HG02763 (cell line): ENCODE data around the gene CFAP58.
A peak's percentile ranks its signal among the peaks of the same experiment; 100 is the strongest.

ENCODE experiments used
- ATAC-seq: cut with Tn5 transposase; IDR thresholded peaks from one replicate; pipeline ENCODE4 v1.9.1; 2021; ENCODE audit warnings: mild to moderate bottlenecking, moderate library complexity; ENCODE audit not compliant: unreplicated experiment

CFAP58 gene

DNA sequence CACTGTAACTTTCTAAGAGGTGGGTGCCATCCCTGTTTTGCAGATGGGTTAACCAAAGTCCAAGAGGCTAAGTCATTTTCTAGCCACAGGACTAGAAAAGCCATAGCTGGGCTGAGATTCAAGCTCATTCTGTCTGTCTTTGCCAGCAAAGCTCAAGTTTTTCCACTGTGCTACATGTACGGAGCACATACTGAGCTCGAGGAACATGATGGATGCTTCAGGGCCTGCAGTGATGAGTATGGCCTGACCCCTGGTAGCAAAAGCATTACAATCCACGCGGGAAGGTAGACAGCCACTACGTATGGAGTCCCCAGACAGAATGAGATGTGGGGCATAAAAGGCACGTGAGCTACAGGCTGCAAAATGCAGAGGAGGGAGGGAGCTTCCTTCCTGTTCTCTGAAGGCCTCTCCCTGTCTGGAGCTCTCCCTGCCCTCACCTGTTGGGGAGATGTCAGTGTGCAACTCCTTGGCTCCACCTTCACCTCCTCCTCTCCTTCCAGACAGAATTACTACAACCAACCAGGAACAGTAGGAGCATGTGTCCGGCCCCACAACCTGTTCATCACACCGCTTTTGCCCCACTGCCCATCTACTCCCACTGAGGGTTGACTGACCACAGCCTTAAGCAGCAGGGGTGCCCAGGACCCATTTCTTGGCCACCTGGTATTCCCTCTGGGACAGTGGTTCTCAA lies 31.8 kb upstream of the CFAP58 start:
- ATAC-seq = no peak

DNA sequence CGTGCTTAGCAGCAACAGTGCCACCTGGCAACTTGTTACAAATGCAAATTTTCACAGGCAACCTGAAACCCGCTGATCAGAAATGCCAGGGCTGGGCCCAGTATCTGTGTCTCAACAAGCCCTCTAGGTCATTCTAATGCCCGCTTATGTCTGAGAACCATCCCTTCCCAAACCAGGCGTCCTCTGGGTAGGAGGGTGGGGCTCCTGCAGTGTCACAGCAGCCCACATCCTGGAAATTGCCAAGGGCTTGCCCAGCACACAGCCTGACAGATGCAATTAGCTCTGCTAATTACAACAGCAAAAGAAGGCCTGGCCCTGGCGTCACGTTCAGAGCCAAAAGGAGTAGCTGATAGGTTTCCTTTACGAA lies 31.2 kb upstream of the CFAP58 start:
- peak; percentile 60 for ATAC-seq

DNA sequence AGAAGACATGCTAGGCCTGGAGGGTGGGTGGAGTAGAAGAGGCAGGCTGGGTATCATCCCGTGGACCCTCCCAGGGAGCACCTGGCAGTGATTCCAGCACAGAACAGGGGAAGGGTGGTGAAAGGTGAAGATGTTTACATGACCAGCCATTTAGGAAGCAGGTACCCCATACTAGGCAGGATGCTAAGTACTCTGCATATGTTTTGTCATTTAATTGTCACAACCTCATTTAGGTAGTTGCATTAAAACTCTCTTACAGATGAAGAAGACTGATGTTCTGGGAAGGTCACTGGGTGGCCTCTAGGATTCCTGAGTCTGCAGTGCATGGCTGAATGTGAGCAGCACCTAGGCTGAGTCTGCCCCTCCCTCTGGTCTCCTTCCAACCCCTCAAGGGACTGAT lies 30.5 kb upstream of the CFAP58 start:
- no peak for ATAC-seq

DNA sequence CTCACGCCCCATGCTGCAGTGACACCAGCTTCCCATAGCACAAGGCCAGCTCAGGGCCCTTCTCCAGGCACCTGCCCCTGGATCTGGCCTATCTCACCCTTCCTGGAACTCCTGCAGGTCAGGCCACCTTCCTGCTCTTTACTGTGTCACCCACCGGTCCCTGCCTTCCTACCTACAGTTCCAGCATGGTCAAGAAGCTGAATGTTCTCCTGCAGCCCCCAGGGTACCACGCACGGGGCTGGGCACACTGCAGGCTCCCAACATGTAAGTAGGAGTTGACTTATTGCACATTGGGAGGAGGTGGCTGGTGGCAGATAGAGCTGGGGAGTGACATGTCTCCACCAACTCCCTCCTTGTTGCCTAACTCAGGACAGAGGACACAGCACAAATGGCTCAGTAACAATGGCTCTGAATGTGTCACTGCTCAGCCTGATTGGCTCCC lies 29.9 kb upstream of the CFAP58 start:
- ATAC-seq = no peak

DNA sequence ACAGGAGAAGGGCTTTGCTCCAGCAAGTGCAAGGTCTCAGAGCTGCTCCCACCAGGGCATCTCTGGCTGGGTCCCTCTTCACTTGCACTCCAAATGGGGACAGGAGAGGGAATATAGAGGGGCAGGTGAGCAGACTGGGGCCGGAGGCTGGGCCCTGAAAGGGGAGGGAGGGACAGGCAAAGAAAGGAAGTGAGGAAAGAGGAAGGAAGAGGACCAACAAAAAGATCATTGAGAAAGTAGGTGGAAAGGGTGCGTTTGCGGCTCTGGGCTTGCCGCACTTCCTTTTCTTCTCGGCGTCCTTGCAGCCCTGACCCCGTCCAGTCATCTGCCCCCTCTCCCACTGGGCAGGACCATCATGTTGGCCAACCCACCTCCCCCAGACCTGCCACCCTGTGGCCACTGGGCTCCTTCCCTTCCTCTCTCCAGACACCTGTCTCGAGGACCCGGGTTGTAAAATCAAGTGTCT lies 29.4 kb upstream of the CFAP58 start:
- ATAC-seq = no peak

DNA sequence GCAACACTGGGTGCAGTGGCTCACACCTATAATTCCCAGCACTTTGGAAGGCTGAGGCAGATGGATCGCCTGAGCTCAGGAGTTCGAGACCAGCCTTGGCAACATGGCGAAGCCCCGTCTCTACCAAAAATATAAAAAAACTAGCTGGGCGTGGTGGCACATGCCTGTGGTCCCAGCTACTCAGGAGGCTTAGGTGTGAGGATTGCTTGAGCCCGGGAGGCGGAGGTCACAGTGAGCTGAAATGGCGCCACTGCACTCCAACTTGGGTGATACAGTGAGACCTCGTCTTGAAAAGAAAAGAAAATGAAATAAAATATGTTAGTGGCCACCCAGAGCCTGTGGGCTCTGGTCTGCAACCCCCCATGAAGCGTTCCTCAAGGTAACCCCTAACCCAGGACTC lies 28.7 kb upstream of the CFAP58 start:
- no peak for ATAC-seq

DNA sequence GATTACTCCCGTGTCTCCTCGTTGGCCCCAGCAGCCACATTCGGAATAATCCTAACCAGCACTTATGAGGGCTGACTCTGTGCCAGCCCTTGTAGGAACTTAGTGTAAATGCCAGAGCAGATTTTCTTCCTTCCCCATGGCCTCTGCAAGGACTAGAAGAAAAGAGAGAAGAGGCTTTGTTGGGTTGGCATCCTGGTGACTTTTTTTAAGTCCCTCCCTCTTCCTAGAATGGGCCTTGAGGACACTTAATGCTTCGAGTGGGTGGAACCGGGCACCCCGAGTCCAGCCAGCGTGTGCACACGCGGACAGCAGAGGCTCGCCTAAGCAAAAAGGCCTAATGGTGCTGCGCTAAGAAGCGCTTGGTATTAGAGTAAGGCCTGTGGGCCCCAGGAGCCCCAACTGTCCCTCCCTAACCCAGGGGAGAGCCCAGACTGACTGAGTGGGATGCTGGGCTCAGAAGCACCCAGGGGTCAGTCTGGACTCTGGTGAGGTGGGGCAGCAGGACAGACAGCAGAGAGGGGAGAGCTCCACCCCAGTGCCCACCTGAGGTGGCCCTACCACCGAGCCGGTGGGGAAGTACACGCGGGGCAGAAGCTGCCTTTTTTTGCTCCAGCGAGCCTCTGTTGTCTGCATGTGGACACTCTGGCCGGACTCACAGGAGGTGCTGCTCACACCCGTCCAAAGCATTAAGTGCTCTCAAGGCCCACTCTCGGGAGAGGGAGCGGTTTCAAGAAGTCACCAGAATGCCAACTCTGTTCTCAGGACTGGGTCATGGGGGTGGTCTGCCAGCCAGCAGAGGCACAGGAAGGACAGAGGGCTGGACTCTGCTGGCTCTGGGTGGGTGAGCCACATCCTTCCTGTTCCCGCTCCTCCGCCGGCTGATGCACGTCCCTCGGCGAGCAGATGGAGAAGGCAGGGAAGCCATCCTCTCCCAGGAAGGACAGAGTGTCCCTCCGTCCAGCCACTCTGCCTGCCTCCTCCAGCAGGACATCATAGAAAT lies 27.9 kb upstream of the CFAP58 start:
- no peak for ATAC-seq

DNA sequence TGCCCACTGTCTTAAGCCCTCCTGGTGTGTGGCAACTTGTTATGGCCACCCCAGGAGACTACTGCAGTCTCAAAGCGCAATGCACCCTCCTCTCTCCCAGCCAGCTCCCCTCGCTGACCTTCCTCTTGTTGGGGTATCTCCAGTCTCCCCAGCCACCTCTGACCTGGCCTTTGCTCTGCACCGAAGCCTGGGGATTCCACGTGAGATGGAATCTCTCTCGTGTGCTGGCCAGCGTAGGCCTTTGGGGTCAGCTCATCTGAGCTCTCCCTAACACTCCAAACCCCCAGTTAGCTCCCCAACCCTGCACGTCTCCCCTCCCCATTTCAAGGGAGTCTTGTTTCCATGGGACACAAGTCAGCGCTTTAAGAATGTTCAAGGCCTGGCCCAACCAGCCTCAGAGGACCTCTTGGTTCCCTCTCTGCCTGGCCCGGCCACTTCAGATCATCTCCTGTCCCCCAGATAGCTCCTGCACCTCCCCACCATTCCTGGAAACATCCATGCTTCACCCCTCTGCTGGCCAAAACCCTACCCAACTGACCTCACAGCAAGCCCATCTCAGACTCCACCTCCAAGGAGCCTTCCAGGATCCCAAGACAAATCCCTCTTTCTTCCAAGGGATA lies 26.5 kb upstream of the CFAP58 start:
- ATAC-seq = no peak

DNA sequence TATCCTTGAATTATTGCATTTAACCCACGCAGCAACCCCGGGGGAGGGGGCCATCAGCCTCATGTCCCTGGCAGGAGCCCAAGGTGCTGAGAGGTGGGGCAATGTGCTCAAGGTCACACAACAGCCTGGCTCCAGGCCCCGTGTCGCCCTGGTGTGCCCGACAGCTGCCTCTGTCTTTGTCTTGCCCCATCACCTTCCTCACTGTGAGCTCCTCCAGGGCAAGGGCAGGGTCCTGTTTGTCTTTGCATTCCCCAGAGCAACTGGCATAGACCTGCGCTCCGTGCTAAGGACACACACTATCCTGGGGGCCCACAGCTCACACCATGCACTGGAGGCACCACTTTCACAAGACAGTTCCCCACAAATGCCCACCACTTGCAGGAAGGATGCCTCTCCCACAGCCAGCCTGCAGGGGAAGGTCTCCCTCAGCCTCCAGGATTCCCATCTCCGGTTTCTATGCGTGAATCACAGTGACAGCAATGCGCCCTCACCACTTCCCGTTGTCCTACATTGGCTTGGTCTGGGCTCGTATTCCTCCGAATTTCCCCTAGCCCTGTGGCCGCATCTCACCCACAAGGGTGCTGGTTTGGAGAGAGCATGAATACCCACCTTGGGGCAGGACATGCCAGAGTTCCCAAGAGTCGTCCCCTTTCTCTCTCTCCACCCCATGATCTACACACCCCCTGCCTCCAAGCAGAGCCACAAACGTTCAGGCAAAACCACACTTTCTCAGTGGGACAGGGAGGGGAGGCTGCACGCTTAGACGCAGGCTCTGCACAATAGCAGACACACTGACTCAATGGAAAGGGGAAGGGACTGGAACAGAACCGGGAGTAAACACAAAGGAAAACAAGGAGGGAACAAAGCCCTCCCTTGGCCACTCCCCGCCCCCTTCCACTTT lies 25.6 kb upstream of the CFAP58 start:
- ATAC-seq = no peak

DNA sequence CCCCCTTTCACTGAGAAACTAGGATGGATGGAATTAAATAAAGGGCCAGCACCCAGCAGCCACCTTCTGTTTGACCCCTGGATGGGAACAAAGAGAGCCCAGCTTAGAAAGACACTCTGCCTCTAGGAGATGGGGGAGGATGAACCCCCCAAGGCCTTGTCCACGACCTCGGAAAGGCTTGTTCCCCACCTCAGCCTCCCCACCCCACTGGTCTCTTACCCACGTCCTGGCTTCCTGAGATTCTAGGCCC lies 25.1 kb upstream of the CFAP58 start:
- ATAC-seq = no peak

DNA sequence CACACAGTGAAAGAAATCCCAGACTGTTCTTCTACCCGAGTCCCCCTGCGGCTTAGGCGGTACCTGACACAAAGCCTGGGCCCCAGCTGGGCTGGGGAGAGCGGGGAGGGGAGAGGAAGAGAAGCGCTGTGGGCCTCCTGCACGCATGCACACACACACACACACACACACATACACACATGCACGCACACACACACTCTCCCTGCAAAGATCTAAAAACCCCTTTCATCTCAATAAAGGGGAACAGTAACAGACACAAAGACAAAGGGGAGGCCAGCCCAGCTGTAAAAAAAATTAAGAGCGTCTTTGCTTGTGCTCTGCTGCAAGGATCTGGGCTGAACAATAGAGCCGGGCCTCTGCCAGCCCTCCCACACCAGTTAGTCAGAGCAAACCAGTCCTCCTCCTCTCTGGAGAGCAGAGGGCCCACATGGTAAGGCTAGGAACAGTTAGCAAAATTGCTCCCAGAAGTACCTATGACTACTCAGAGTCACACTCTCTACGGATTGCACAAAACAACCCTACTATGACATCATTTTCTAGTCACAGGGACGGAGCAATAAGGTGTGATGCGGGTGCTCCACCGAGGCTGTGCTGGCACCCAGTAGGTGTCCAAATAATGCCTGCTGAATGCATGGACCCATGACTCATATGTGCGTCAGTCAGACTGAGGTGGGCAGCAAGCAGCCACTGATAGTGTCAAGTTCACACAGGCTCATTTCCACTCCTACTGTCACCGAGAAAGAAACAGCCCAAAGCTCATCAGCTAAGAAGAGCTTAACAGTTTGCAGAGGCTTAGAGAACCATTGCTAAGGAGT lies 24.5 kb upstream of the CFAP58 start:
- ATAC-seq = no peak

DNA sequence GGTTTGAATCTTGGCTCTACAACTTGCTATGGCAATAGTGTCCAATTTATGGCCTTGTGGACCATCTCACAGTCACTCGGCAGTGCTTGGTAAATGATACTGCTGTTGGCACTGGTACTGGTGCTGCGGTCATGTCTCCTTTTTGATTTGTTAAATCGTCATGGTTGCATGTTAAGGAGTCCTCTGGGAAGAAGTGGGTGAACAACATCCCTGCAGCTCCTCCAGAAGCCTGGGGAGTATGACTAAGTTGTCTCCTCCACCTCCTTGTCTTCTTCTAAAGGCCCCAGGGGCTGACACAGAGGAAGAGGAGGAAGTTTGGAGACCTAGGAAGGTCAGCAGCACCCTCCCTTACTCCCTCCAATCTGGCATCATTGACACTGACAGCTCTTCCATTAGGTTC lies 23.9 kb upstream of the CFAP58 start:
- no peak for ATAC-seq

DNA sequence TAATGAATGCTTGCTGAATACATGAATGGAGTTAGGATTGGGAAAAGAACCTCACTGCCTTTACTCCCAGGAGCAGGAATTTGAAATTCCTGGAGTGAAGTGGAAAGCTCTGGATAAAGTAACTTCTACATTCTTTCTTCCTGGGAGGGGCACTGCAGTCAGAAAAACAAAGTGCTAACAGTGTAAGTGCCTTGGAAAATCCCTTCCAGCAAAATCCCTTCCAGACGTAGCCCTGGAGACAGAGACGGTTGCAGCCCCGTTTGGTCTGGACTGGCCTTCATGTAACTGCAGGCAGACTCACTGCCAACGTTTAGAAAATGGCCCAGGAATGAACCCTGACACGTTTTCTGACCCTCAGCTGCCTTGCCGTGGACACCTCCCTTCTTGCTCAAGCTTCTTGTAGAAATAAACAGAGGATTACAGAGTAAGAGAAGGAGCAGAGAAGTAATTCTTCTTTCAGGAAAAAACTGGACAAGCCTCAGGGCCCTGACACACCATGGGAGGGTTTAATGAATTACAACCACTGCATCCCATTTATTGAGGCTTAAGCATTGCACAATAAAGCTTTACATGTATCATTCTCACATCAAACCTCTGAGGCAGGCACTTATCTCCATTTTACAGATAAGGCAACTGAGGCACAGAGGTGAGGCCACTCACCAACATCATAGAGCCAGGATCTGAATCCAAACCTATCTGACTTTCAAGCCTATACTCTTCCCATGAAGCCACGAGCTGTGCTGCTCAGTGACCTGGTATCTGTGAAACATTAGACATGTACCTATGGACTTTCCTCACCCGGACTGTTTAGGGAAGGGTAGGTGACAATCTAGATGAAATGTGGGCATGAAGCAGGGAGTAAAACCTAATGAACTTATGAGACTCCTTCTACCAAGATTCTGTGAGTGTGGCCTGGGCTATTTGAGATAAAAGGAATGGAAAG lies 23.2 kb upstream of the CFAP58 start:
- ATAC-seq = no peak

DNA sequence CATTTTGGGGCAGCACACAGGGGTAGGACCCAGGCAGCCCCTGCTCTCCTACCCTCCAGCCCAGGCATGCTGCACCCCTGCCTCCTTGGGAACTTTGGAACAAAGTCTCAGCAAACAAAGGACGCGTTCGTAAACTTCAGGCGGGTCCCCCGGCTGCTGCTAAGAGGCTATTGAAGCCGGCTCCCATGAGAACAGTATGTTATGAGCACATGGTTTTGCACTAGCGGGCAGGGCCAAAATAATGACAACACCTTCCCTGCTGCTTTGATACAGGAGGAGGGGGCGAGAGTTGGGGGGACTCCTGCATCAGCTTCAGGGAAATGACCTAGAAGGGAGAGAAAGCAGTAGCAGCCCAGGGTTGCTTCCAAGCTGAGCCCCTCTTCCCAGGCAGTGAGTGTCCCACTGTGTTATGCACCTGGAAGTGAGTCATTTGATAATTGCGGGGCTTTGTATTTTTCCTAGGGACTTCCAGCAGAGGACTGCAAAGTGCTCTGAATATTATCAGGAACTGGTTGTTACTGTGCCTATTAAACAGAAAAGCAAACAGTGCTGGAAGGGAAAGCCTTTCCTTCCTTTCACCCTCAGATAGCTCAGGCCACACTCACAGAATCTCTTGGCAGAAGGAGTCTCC lies 22.3 kb upstream of the CFAP58 start:
- no peak for ATAC-seq

DNA sequence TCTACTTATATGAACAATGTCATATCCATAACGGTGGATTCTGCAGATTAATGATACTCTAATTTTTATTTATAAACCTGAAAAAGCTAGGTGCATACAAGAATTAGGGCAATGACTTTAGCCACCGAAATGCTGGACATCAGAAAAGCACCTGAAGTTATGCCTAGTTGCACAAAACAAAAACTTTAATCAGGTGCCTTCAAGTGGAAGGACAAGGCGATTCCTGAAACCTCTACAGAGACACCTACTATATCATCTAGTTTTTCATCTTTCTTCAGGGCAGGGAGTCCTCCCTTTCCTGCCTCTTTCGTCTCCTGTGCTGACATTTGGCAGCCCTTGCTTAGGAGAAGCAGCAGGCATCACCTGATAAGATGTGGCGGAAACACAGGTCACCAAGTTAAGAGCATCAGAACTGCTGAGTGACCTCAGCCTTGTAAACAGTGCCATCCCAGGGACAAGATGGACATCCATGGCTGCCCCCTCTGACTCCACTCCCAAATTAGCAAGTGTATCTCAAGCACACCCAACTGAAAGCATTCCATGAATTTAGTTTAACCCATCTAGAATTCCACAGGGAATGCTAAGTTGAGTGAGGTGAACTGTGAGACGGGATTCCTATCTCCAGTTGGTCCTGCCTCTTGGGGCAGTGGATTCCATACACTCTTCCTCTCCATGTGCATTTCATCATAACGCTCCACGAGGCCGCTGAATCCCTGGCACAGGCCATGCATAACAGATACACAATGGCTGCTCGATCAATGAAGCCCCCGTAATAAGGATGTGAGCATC lies 21.2 kb upstream of the CFAP58 start:
- ATAC-seq = no peak

DNA sequence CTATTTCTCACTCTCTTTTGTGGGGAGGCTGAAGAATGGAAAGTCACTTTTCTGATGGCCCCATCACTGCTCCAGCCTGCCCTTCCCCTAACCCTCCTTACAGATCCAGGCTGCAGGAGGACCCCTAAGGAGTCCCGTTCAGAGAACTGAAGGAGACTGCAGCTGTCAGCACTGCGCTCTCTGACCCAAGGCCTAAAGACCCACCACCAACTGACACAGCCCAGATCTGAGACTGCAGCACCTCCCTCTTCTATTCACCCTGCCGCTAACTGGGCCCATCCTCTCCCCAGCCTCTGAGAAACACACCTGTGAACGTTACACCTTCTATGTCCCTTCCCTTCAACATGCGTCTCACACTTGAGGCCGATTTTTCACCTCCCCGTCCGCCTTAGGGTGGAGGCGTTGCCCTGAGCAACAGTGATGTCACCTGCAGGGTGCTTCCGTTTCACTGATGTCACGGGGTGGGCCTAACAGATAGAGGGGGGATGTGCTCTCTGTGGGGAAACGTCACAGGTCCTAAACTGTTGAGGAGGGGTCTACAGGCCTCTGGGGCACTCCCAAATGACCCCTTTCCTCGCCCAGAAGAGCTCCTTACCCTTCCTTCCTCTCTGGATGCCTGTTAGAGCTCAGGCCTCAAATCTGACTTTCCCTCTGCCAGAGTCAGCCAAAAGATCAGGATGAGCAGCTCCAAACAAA lies 20.5 kb upstream of the CFAP58 start:
- no peak for ATAC-seq

DNA sequence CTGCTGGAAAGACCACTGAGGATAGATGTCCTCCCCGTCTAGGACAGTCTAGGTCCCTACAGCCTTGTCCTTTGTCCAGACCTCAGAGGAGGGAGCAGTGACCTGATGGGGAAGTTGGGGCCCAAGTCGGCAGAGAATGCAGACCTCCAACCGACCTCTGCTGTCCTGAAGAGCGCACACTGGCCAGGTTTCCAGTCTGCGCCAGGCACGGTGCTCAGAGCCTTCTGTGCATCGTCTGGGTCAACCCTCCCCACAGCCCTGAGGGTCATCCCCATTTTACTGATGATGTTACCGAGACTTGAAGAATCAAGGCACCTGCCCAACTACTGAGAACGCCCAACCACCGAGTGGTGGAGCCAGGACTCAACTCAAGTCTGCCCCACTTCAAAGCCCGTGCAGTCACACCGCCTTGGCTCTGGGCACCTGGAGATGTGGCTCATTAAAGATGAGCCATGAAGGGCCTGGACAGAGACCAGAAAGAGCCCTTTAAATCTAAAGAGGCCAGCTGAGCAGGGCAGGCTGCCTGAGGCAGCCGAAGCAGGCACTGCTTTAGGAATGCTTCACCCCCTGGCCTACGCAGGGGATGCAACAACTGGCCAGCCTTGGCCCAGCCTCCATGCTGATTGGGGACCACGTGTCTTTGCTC lies 19.8 kb upstream of the CFAP58 start:
- no peak for ATAC-seq
